ENCODE results near the gene MEF2A. TPM values are rescaled to one million over a fixed set of nuclear protein-coding genes. Genes with fewer than 3 reads are reported as not detected.
"Not testable (repeated sequence)": the region's sequence is repeated elsewhere in the genome, so short reads cannot be mapped to it uniquely, and the experiment has no call there.

MEF2A gene
- total RNA-seq = 10 to 100 TPM; 25.1 to 68.7 TPM

- Histone ChIP-seq H3K9me3 (no peaks in the 10 kb centered on the region), H3K36me3 (replicated peaks in 1 of 2; ENCODE audit: insufficient read depth in 1 of 2, low read depth in 2 of 2) (no peaks in the 10 kb centered on the region), H3K4me1 (peaks cover 30% of the 10 kb centered on the region), H3K4me3 (peak within 1 kb of the TSS; percentile 78 to 80), H3K27me3 (no peaks in the 10 kb centered on the region), H3K27ac (peak within 1 kb of the TSS; percentile 92 to 99 (median 98))
- DNase-seq (peak; percentile 95 to 97 (median 96)), ATAC-seq (peak; percentile 92)
- TF ChIP-seq POLR2A (IDR thresholded peaks at IDR 0.05) (peak; percentile 80 to 90 (median 88)), CTCF (IDR thresholded peaks at IDR 0.05) (peak in 1 of 7 experiments; percentile 20)
- intact Hi-C loops (cut with DNase I) = no loop called here
- 0% methylated on average over 24 to 83 of the region's 101 CpGs for WGBS, 2 donors
These were observed at the start of gene MEF2A for GRCh38 chr15:99565299-99566156. MEF2A (plus strand) TSS chr15:99565984; CDS start chr15:99633120, 67,136 bp downstream.

- 65 to 69% methylated on average over 4 of the region's 4 CpGs for WGBS, 2 donors
- no peak overlapping the region for H3K4me3 ChIP-seq
- no peaks in the 10 kb centered on the region for H3K4me1 ChIP-seq
- ATAC-seq = no peak
- intact Hi-C loops (cut with DNase I) = no loop called here
- no peaks in the 10 kb centered on the region for H3K27me3 ChIP-seq
- no peaks in the 10 kb centered on the region for H3K9me3 ChIP-seq
- DNase-seq = no peak
- no peaks in the 10 kb centered on the region for H3K36me3 ChIP-seq (replicated peaks in 1 of 2; ENCODE audit: insufficient read depth in 1 of 2, low read depth in 2 of 2)
- H3K27ac ChIP-seq = no peak overlapping the region
- TF ChIP-seq POLR2A (IDR thresholded peaks at IDR 0.05) = no peak
- TF ChIP-seq CTCF (IDR thresholded peaks at IDR 0.05) = no peak
These were observed 47.6 kb upstream of the MEF2A start for GRCh38 chr15:99518191-99518590.

GRCh38 chr15:99519366-99519765 is 46.4 kb upstream of the MEF2A start:
- H3K9me3 ChIP-seq; H3K27me3 ChIP-seq; intact Hi-C loops (cut with DNase I); H3K4me1 ChIP-seq; ATAC-seq; DNase-seq; H3K4me3 ChIP-seq; H3K36me3 ChIP-seq (replicated peaks in 1 of 2; ENCODE audit: insufficient read depth in 1 of 2, low read depth in 2 of 2); H3K27ac ChIP-seq: not testable (repeated sequence)
- 92 to 100% methylated on average over 1 of the region's 1 CpG for WGBS, 2 donors

- Histone ChIP-seq H3K4me1 (no peaks in the 10 kb centered on the region), H3K27me3 (no peaks in the 10 kb centered on the region), H3K27ac (no peak overlapping the region), H3K4me3 (no peak overlapping the region), H3K9me3 (no peaks in the 10 kb centered on the region), H3K36me3 (replicated peaks in 1 of 2; ENCODE audit: insufficient read depth in 1 of 2, low read depth in 2 of 2) (no peaks in the 10 kb centered on the region)
- TF ChIP-seq CTCF (IDR thresholded peaks at IDR 0.05) (no peak), POLR2A (IDR thresholded peaks at IDR 0.05) (no peak)
- ATAC-seq (no peak), DNase-seq (no peak)
- 87 to 91% methylated on average over 4 of the region's 4 CpGs for WGBS, 2 donors
- intact Hi-C loops (cut with DNase I) = no loop called here
These were observed 43.5 kb upstream of the MEF2A start for GRCh38 chr15:99522288-99522687.

- H3K36me3 ChIP-seq (replicated peaks in 1 of 2; ENCODE audit: insufficient read depth in 1 of 2, low read depth in 2 of 2) = no peaks in the 10 kb centered on the region
- ATAC-seq (no peak), DNase-seq (no peak)
- H3K27me3 ChIP-seq = no peaks in the 10 kb centered on the region
- intact Hi-C loops (cut with DNase I) = no loop called here
- TF ChIP-seq CTCF (IDR thresholded peaks at IDR 0.05) = no peak
- TF ChIP-seq POLR2A (IDR thresholded peaks at IDR 0.05) = no peak
- H3K4me1 ChIP-seq = no peaks in the 10 kb centered on the region
- 64 to 68% methylated on average over 4 of the region's 4 CpGs for WGBS, 2 donors
- H3K9me3 ChIP-seq = no peaks in the 10 kb centered on the region
- H3K4me3 ChIP-seq = no peak overlapping the region
- H3K27ac ChIP-seq = no peak overlapping the region
These were observed 39.6 kb upstream of the MEF2A start for GRCh38 chr15:99526176-99526575.

All from body of pancreas (tissue), 4 donors.